Hippocampal formation (tissue), 2 donors: ENCODE measurements around the gene ST14.

Experiments
- DNase-seq, 2 donors: peaks; one replicate each; lab custom pipeline; 2025; lab: John Stamatoyannopoulos, UW

The ST14 gene

GRCh38 chr11:130136107-130136506 lies 23.5 kb upstream of the ST14 start:
- DNase-seq: no peak

- no peak for DNase-seq
These were observed 21.6 kb upstream of the ST14 start for GRCh38 chr11:130137999-130138398.

GRCh38 chr11:130139401-130139800 lies 20.2 kb upstream of the ST14 start:
- no peak for DNase-seq

GRCh38 chr11:130141561-130142341 lies 17.8 kb upstream of the ST14 start:
- no peak for DNase-seq

GRCh38 chr11:130144141-130144540 lies 15.4 kb upstream of the ST14 start:
- no peak for DNase-seq

GRCh38 chr11:130144861-130145281 lies 14.7 kb upstream of the ST14 start:
- no peak for DNase-seq

- no peak for DNase-seq
These were observed 14.2 kb upstream of the ST14 start for GRCh38 chr11:130145311-130145812.

GRCh38 chr11:130145975-130146776 lies 13.4 kb upstream of the ST14 start:
- DNase-seq: no peak

- peak in 1 of 2 donors; percentile 36 for DNase-seq
These were observed 12.8 kb upstream of the ST14 start for GRCh38 chr11:130146796-130147195.

- DNase-seq: no peak
These were observed 10.7 kb upstream of the ST14 start for GRCh38 chr11:130148796-130149326.

- no peak for DNase-seq
These were observed 8.8 kb upstream of the ST14 start for GRCh38 chr11:130150790-130151189.

GRCh38 chr11:130151196-130151595 lies 8.4 kb upstream of the ST14 start:
- DNase-seq: no peak

GRCh38 chr11:130156108-130157022 lies 3.2 kb upstream of the ST14 start:
- no peak for DNase-seq

GRCh38 chr11:130157101-130157500 lies 2.5 kb upstream of the ST14 start:
- no peak for DNase-seq

- DNase-seq: no peak
These were observed 1.7 kb upstream of the ST14 start for GRCh38 chr11:130157840-130158239.

GRCh38 chr11:130159139-130159538 lies 443 bp upstream of the ST14 start:
- DNase-seq: no peak

- DNase-seq: no peak
These were observed 1.0 kb downstream of the ST14 start for GRCh38 chr11:130160498-130161155.

GRCh38 chr11:130161441-130162145 lies 2.0 kb downstream of the ST14 start:
- DNase-seq: no peak

- DNase-seq: no peak
These were observed 3.2 kb downstream of the ST14 start for GRCh38 chr11:130162733-130163132.
